IPS DF 6.9 (cell line): Measurements from ENCODE around the gene PLPP3.
A peak's percentile ranks its signal among the peaks of the same experiment; 100 is the strongest.

Experiments used
- DNase-seq: peaks from one replicate; pipeline ENCODE4 v3.0.0-alpha.2; 2013; ENCODE audit warnings: low read depth, low spot score
- H3K27ac ChIP-seq: one replicate; pipeline ENCODE4 v1.5.1; 2013; ENCODE audit warnings: low read length, control low read depth
- H3K27me3 ChIP-seq: 2 replicates; pipeline ENCODE4 v1.6.1; 2013; ENCODE audit warnings: mild to moderate bottlenecking, low read length; ENCODE audit not compliant: control insufficient read depth, insufficient read depth
- H3K36me3 ChIP-seq: 2 replicates; pipeline ENCODE4 v1.6.1; 2013; ENCODE audit warnings: low read length; ENCODE audit not compliant: control insufficient read depth, insufficient read depth
- H3K4me1 ChIP-seq: 2 replicates; pipeline ENCODE4 v1.6.1; 2013; ENCODE audit warnings: low read length; ENCODE audit not compliant: control insufficient read depth, insufficient read depth
- H3K4me3 ChIP-seq: 2 replicates; pipeline ENCODE4 v1.5.1; 2013; ENCODE audit warnings: mild to moderate bottlenecking, low read length
- H3K9me3 ChIP-seq: 2 replicates; pipeline ENCODE4 v1.6.1; 2013; ENCODE audit warnings: low read length, inconsistent platforms; ENCODE audit not compliant: control insufficient read depth, insufficient read depth
- WGBS: extraction: QIAGEN DNeasy Blood & Tissue Kit; methylation state at CpG from one replicate; pipeline ENCODE4 v1.1.7; 2013; ENCODE audit warnings: mixed read lengths, missing lambda C conversion rate; ENCODE audit not compliant: insufficient read length, insufficient coverage; 5-methylcytosine and 5-hydroxymethylcytosine counted together

PLPP3 gene

DNA sequence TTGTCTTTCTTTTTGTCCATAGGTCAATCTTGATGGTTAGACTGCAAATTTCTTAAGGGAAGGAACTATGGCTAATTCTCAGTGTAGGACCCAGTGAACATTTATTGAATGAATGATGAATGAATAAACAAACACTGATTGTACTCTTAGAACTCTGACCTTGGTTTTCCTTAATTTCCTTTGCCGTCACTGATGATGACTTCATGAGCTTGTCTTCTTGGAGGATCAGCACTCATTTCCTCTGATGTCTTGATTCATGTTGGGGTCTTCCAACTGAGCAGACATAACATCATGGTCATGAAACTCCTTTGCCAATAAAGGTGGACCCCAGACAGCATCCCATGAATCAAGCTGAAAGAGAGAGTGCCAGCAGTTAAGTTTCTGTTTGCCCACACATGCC lies 96.3 kb downstream of the PLPP3 start:
- WGBS = no CpG with 5 or more reads among the region's 1 CpG
- Histone ChIP-seq H3K27me3 (no peaks in the 10 kb centered on the region), H3K4me3 (no peak overlapping the region), H3K4me1 (0 out of 2 replicates have a peak, but pooled peaks cover 1% of the 10 kb centered on the region), H3K9me3 (no peaks in the 10 kb centered on the region), H3K36me3 (no peaks in the 10 kb centered on the region), H3K27ac (no peak overlapping the region)
- DNase-seq = no peak

- no peak for DNase-seq
These were observed 96.9 kb downstream of the PLPP3 start for GRCh38 chr1:56482486-56482885.

GRCh38 chr1:56481140-56481694 lies 98.1 kb downstream of the PLPP3 start:
- no peak for DNase-seq
- Histone ChIP-seq H3K27me3 (no peaks in the 10 kb centered on the region), H3K4me1 (peaks cover 1% of the 10 kb centered on the region; the same call in 1 of the 2 replicates), H3K36me3 (no peaks in the 10 kb centered on the region), H3K4me3 (no peak overlapping the region), H3K9me3 (no peaks in the 10 kb centered on the region), H3K27ac (no peak overlapping the region)

More at GRCh38 chr1:56482486-56482885, 96.9 kb downstream of the PLPP3 start:
- no peaks in the 10 kb centered on the region for H3K9me3 ChIP-seq
- 0 out of 2 replicates have a peak, but pooled peaks cover 1% of the 10 kb centered on the region for H3K4me1 ChIP-seq
- H3K4me3 ChIP-seq = no peak overlapping the region
- no peaks in the 10 kb centered on the region for H3K27me3 ChIP-seq
- WGBS = no CpG with 5 or more reads among the region's 1 CpG
- no peak overlapping the region for H3K27ac ChIP-seq
- H3K36me3 ChIP-seq = no peaks in the 10 kb centered on the region

GRCh38 chr1:56478734-56479133 lies 100.6 kb downstream of the PLPP3 start:
- DNase-seq = no peak
- H3K27me3 ChIP-seq = no peaks in the 10 kb centered on the region
- no peaks in the 10 kb centered on the region for H3K36me3 ChIP-seq
- H3K27ac ChIP-seq = no peak overlapping the region
- H3K4me1 ChIP-seq = peaks cover 1% of the 10 kb centered on the region; the same call in 1 of the 2 replicates
- H3K4me3 ChIP-seq = no peak overlapping the region
- no CpG with 5 or more reads among the region's 7 CpGs for WGBS
- H3K9me3 ChIP-seq = no peaks in the 10 kb centered on the region

GRCh38 chr1:56477164-56478111 lies 101.9 kb downstream of the PLPP3 start:
- Histone ChIP-seq H3K27ac (no peak overlapping the region), H3K36me3 (no peaks in the 10 kb centered on the region), H3K9me3 (no peaks in the 10 kb centered on the region), H3K4me1 (peaks cover 1% of the 10 kb centered on the region; the same call in 1 of the 2 replicates), H3K27me3 (no peaks in the 10 kb centered on the region), H3K4me3 (peak overlapping the region; percentile 21; the same call in 1 of the 2 replicates)
- WGBS = no CpG with 5 or more reads among the region's 62 CpGs
- no peak for DNase-seq

DNA sequence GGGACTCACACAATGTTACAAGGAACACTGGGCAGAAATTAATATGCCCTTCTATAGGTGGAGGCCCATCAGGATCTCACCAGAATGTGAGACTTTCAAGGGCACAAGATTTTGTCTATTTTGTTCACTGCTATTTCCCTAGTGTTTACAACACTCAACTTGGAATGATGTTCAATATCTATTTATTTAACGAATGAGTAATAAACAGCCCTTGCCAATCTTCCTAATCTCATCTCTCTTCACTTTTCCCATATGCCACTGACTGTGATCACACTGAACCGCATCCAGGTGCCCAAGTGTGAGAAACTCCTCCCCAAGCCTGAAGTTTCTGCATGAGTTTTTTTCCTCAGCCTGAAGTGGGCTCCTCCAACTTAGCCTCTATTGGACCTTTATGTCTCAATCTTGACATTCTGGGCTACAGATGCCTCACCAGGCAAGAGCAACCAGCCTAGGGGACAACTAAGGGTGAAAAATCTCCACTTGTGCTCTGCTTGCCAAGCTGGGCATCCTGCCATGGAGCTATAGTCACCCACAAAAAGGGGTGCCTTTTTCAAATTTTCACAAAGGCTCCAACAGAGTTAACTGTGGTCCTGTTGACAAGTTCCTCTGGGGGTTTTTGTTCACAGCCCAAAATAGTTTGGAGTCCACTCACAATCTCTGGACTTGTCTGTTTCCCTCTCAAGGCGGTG lies 105.6 kb downstream of the PLPP3 start:
- WGBS = no CpG with 5 or more reads among the region's 3 CpGs
- no peak overlapping the region for H3K4me3 ChIP-seq
- no peaks in the 10 kb centered on the region for H3K36me3 ChIP-seq

DNA sequence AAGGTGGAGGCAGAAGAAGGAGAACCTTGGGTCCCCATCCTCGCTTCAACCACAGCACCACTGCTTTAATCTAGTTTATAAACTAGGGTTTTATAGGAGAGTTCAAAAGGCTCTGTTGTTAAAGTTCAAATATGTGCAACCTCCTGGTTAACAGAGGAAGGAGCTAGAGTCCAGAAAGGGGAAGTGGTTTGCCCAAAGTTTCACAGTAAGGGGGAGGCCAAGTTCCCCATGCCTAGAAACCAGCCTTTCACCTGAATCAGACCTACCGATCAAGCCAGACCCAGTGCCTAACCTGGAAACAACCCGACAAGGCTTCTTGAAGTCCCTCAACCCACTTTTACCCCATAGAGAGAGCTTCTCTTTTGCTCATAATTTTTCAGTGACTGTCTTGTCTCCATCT lies 106.5 kb downstream of the PLPP3 start:
- no peaks in the 10 kb centered on the region for H3K27me3 ChIP-seq
- no peaks in the 10 kb centered on the region; the same call in 1 of the 2 replicates for H3K4me1 ChIP-seq
- H3K36me3 ChIP-seq = no peaks in the 10 kb centered on the region
- no peaks in the 10 kb centered on the region for H3K9me3 ChIP-seq
- H3K4me3 ChIP-seq = no peak overlapping the region
- WGBS = no CpG with 5 or more reads among the region's 3 CpGs
- DNase-seq = no peak
- H3K27ac ChIP-seq = no peak overlapping the region

More for the DNA sequence above, 105.6 kb downstream of the PLPP3 start:
- DNase-seq = no peak
- Histone ChIP-seq H3K27me3 (no peaks in the 10 kb centered on the region), H3K4me1 (peaks cover 1% of the 10 kb centered on the region; the same call in 1 of the 2 replicates), H3K27ac (no peak overlapping the region), H3K9me3 (no peaks in the 10 kb centered on the region)

- no peak overlapping the region for H3K27ac ChIP-seq
- no peaks in the 10 kb centered on the region for H3K36me3 ChIP-seq
- H3K4me1 ChIP-seq = no peaks in the 10 kb centered on the region
- no peak overlapping the region for H3K4me3 ChIP-seq
- no peaks in the 10 kb centered on the region for H3K9me3 ChIP-seq
- H3K27me3 ChIP-seq = no peaks in the 10 kb centered on the region
- DNase-seq = no peak
- no CpG with 5 or more reads among the region's 5 CpGs for WGBS
These were observed 109.6 kb downstream of the PLPP3 start for GRCh38 chr1:56469640-56470371.

- no CpG with 5 or more reads among the region's 7 CpGs for WGBS
- no peaks in the 10 kb centered on the region for H3K4me1 ChIP-seq
These were observed 110.8 kb downstream of the PLPP3 start for GRCh38 chr1:56468518-56468917.

GRCh38 chr1:56466538-56466937 lies 112.8 kb downstream of the PLPP3 start:
- Histone ChIP-seq H3K36me3 (no peaks in the 10 kb centered on the region), H3K4me1 (no peaks in the 10 kb centered on the region), H3K4me3 (no peak overlapping the region), H3K9me3 (no peaks in the 10 kb centered on the region), H3K27ac (no peak overlapping the region), H3K27me3 (no peaks in the 10 kb centered on the region)
- WGBS = no CpG with 5 or more reads among the region's 1 CpG
- DNase-seq = no peak

More at GRCh38 chr1:56468518-56468917, 110.8 kb downstream of the PLPP3 start:
- H3K9me3 ChIP-seq = no peaks in the 10 kb centered on the region
- H3K4me3 ChIP-seq = no peak overlapping the region
- no peaks in the 10 kb centered on the region for H3K36me3 ChIP-seq
- no peak overlapping the region for H3K27ac ChIP-seq
- DNase-seq = no peak
- H3K27me3 ChIP-seq = no peaks in the 10 kb centered on the region
